SU-DHL-6 (cell line): Measurements from ENCODE around the gene ABCB11.

Source experiments
- H2AFZ ChIP-seq: fragments of 200-600 bp; sonication (generic); 2 replicates; pipeline ENCODE4 v1.6.1; 2014; ENCODE audit warnings: low read depth, mild to moderate bottlenecking, moderate library complexity, mixed read lengths, antibody characterized with exemption, low read length; ENCODE audit not compliant: severe bottlenecking
- H3F3A ChIP-seq: fragments of 200-600 bp; shearing (Covaris generic); 2 replicates; pipeline ENCODE4 v1.6.0; 2016; ENCODE audit warnings: antibody characterized with exemption, mild to moderate bottlenecking; ENCODE audit not compliant: insufficient read depth
- H3K27ac ChIP-seq: fragments of 200-600 bp; sonication (generic); 2 replicates; pipeline ENCODE4 v1.5.1; 2016; ENCODE audit warnings: low read depth, mild to moderate bottlenecking, low read length, moderate library complexity, mixed read lengths
- H3K27me3 ChIP-seq: fragments of 200-600 bp; sonication (generic), shearing (Covaris generic); 2 replicates; pipeline ENCODE4 v1.6.0; 2014; ENCODE audit warnings: mild to moderate bottlenecking, low read length
- H3K36me3 ChIP-seq: fragments of 200-600 bp; sonication (generic); 2 replicates; pipeline ENCODE4 v1.6.1; 2014; ENCODE audit warnings: mild to moderate bottlenecking, low read length, mixed read lengths
- H3K4me2 ChIP-seq: fragments of 300-600, 200-600 bp; shearing (Covaris generic), sonication (generic); 2 replicates; pipeline ENCODE4 v1.6.0; 2014; ENCODE audit warnings: low read length, low read depth, mild to moderate bottlenecking; ENCODE audit not compliant: poor library complexity, severe bottlenecking
- H3K4me3 ChIP-seq: fragments of 200-600 bp; sonication (generic); 2 replicates; pipeline ENCODE4 v1.5.1; 2014; ENCODE audit warnings: antibody characterized with exemption, low read length, mild to moderate bottlenecking, mixed read lengths; ENCODE audit not compliant: insufficient read depth, poor library complexity, severe bottlenecking
- H3K79me2 ChIP-seq: fragments of 200-600 bp; sonication (generic); 2 replicates; pipeline ENCODE4 v1.6.1; 2014; ENCODE audit warnings: mild to moderate bottlenecking, low read length, moderate library complexity; ENCODE audit not compliant: insufficient read depth
- H3K9ac ChIP-seq: fragments of 200-600 bp; sonication (generic); 2 replicates; pipeline ENCODE4 v1.7.0; 2014; ENCODE audit warnings: mild to moderate bottlenecking, low read length
- H3K9me2 ChIP-seq: fragments of 200-600 bp; sonication (generic); replicated peaks from 2 replicates; pipeline ENCODE4 v1.6.1; 2014; ENCODE audit warnings: low read length; ENCODE audit not compliant: insufficient read depth
- H3K9me3 ChIP-seq: fragments of 200-600 bp; sonication (generic); 2 replicates; pipeline ENCODE4 v1.6.1; 2014; ENCODE audit warnings: low read length, mixed read lengths; ENCODE audit not compliant: insufficient read depth
- H4K20me1 ChIP-seq: fragments of 200-600 bp; sonication (generic); 2 replicates; pipeline ENCODE4 v1.6.1; 2014; ENCODE audit warnings: low read depth, mild to moderate bottlenecking, antibody characterized with exemption, low read length, moderate library complexity, mixed read lengths
- EZH2phosphoT487 ChIP-seq: fragments of 200-600 bp; sonication (generic), shearing (Covaris generic); conservative IDR thresholded peaks from 2 replicates; pipeline ENCODE4 v1.6.1; 2018; ENCODE audit warnings: mild to moderate bottlenecking, antibody characterized with exemption, low read length, moderate library complexity, mixed read lengths
- TF ChIP-seq, protein P1 (sequence below): fragments of 200-600 bp; sonication (generic); IDR thresholded peaks from one replicate; pipeline ENCODE4 v1.5.1; 2017; ENCODE audit warnings: antibody characterized with exemption, mild to moderate bottlenecking, low read length, moderate library complexity; ENCODE audit not compliant: insufficient read depth, poor library complexity, severe bottlenecking

The ABCB11 gene

GRCh38 chr2:168895771-168896170 is 135.4 kb downstream of the ABCB11 start:
- Histone ChIP-seq H3K27ac (no peak overlapping the region), H3F3A (no peaks in the 10 kb centered on the region), H3K9me2 (no peaks in the 10 kb centered on the region), H3K9ac (no peak overlapping the region), H4K20me1 (no peaks in the 10 kb centered on the region), H2AFZ (no peak overlapping the region), H3K9me3 (no peaks in the 10 kb centered on the region), H3K79me2 (no peaks in the 10 kb centered on the region), H3K27me3 (no peaks in the 10 kb centered on the region), H3K36me3 (no peaks in the 10 kb centered on the region), H3K4me2 (no peak overlapping the region), H3K4me3 (no peak overlapping the region)
- TF ChIP-seq, protein P1, sequence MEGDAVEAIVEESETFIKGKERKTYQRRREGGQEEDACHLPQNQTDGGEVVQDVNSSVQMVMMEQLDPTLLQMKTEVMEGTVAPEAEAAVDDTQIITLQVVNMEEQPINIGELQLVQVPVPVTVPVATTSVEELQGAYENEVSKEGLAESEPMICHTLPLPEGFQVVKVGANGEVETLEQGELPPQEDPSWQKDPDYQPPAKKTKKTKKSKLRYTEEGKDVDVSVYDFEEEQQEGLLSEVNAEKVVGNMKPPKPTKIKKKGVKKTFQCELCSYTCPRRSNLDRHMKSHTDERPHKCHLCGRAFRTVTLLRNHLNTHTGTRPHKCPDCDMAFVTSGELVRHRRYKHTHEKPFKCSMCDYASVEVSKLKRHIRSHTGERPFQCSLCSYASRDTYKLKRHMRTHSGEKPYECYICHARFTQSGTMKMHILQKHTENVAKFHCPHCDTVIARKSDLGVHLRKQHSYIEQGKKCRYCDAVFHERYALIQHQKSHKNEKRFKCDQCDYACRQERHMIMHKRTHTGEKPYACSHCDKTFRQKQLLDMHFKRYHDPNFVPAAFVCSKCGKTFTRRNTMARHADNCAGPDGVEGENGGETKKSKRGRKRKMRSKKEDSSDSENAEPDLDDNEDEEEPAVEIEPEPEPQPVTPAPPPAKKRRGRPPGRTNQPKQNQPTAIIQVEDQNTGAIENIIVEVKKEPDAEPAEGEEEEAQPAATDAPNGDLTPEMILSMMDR, result no peak
- TF ChIP-seq EZH2phosphoT487, result no peak

GRCh38 chr2:168894720-168895119 is 136.4 kb downstream of the ABCB11 start:
- Histone ChIP-seq H2AFZ (no peak overlapping the region), H3K4me2 (no peak overlapping the region), H3F3A (no peaks in the 10 kb centered on the region), H3K36me3 (no peaks in the 10 kb centered on the region), H3K27me3 (no peaks in the 10 kb centered on the region), H3K4me3 (no peak overlapping the region), H3K27ac (no peak overlapping the region), H3K9me2 (no peaks in the 10 kb centered on the region), H3K9me3 (no peaks in the 10 kb centered on the region), H4K20me1 (no peaks in the 10 kb centered on the region), H3K9ac (no peak overlapping the region), H3K79me2 (peaks cover 5% of the 10 kb centered on the region)
- no peak for TF ChIP-seq EZH2phosphoT487
- TF ChIP-seq, protein P1, result no peak

DNA sequence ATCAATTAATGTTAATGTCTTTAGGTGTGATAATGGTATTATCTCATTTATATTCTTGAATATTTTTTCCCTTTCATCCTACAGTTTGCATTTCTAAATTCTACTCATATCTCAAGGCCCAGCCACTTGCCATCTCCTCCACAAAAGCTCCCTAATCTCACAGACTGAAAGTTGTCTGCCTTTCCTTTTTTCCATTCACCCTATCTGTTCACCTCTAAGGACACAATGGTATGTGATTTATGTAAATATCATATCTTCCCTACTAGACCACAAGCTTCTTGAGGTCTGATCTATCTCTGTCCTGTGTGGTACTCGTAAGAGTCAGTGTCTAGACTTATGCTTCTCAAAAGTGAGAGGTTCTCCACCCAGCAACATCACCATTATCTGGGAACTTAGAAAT is 137.0 kb downstream of the ABCB11 start:
- no peaks in the 10 kb centered on the region for H3F3A ChIP-seq
- no peak overlapping the region for H3K4me2 ChIP-seq
- no peak overlapping the region for H3K27ac ChIP-seq
- no peaks in the 10 kb centered on the region for H3K27me3 ChIP-seq
- no peaks in the 10 kb centered on the region; the same call in 1 of the 2 replicates for H3K36me3 ChIP-seq
- no peak overlapping the region for H2AFZ ChIP-seq
- H3K9me2 ChIP-seq, result no peaks in the 10 kb centered on the region
- H3K9me3 ChIP-seq, result no peaks in the 10 kb centered on the region
- H4K20me1 ChIP-seq, result no peaks in the 10 kb centered on the region
- H3K9ac ChIP-seq, result no peak overlapping the region
- no peak for TF ChIP-seq EZH2phosphoT487
- TF ChIP-seq, protein P1, result no peak
- H3K79me2 ChIP-seq, result peaks cover 11% of the 10 kb centered on the region
- no peak overlapping the region for H3K4me3 ChIP-seq

DNA sequence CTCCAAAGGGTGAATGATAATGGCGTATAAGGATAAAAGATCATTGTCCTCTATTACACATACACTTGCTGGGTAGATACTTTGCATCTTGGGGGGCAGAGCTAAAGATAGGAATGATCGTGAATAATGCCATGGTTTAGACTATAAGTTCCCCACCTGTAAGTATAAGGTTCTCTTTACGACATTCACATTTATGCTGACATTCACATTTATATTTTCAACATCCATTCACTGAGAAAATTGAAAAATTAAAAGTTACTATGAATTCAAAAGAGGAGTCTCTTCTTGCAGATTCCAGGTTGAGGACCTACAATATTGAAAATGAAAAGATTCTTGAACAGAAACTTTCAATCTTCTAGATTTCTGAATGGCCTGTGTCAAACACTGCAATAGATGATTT is 138.8 kb downstream of the ABCB11 start:
- Histone ChIP-seq H2AFZ (no peak overlapping the region), H3K36me3 (peaks cover 4% of the 10 kb centered on the region; the same call in 1 of the 2 replicates), H3K9me2 (no peaks in the 10 kb centered on the region), H3K9ac (no peak overlapping the region), H3F3A (no peaks in the 10 kb centered on the region), H3K27ac (no peak overlapping the region), H4K20me1 (no peaks in the 10 kb centered on the region), H3K79me2 (peaks cover 20% of the 10 kb centered on the region), H3K4me2 (no peak overlapping the region), H3K4me3 (no peak overlapping the region), H3K9me3 (no peaks in the 10 kb centered on the region), H3K27me3 (no peaks in the 10 kb centered on the region)
- TF ChIP-seq, protein P1, result no peak
- TF ChIP-seq EZH2phosphoT487, result no peak
